OCI-M1 (cell line): ENCODE measurements around the gene ANGPT4.

Experiments used
- DNase-seq: peaks from one replicate; lab custom pipeline; 2025; lab: John Stamatoyannopoulos, UW

The ANGPT4 gene

GRCh38 chr20:916125-916799 is at the start of gene ANGPT4:
Gene ANGPT4 (minus strand): TSS chr20:916334. CDS start chr20:916214, 120 bp downstream.
- DNase-seq, result no peak

GRCh38 chr20:963795-964194 is 47.7 kb upstream of the ANGPT4 start:
- DNase-seq, result no peak

GRCh38 chr20:962683-963082 is 46.5 kb upstream of the ANGPT4 start:
- DNase-seq, result no peak

- no peak for DNase-seq
Observed at GRCh38 chr20:962223-962622, 46.1 kb upstream of the ANGPT4 start.

GRCh38 chr20:961768-962167 is 45.6 kb upstream of the ANGPT4 start:
- no peak for DNase-seq

GRCh38 chr20:959996-960615 is 44.0 kb upstream of the ANGPT4 start:
- no peak for DNase-seq

- no peak for DNase-seq
Observed at GRCh38 chr20:958936-959815, 43.0 kb upstream of the ANGPT4 start.

GRCh38 chr20:957544-957943 is 41.4 kb upstream of the ANGPT4 start:
- DNase-seq, result peak; percentile 22

GRCh38 chr20:956330-956951 is 40.3 kb upstream of the ANGPT4 start:
- peak; percentile 88 for DNase-seq

GRCh38 chr20:955656-956055 is 39.5 kb upstream of the ANGPT4 start:
- DNase-seq, result no peak

- DNase-seq, result no peak
Observed at GRCh38 chr20:955111-955510, 39.0 kb upstream of the ANGPT4 start.

GRCh38 chr20:953742-954141 is 37.6 kb upstream of the ANGPT4 start:
- DNase-seq, result peak; percentile 23

GRCh38 chr20:952196-952795 is 36.2 kb upstream of the ANGPT4 start:
- DNase-seq, result peak; percentile 28

- DNase-seq, result peak; percentile 28
Observed at GRCh38 chr20:951384-952169, 35.4 kb upstream of the ANGPT4 start.

GRCh38 chr20:949717-950116 is 33.6 kb upstream of the ANGPT4 start:
- no peak for DNase-seq

- DNase-seq, result no peak
Observed at GRCh38 chr20:946826-947225, 30.7 kb upstream of the ANGPT4 start.

- no peak for DNase-seq
Observed at GRCh38 chr20:945841-946240, 29.7 kb upstream of the ANGPT4 start.

- DNase-seq, result no peak
Observed at GRCh38 chr20:944774-945410, 28.8 kb upstream of the ANGPT4 start.

GRCh38 chr20:944148-944547 is 28.0 kb upstream of the ANGPT4 start:
- no peak for DNase-seq

- no peak for DNase-seq
Observed at GRCh38 chr20:942611-943010, 26.5 kb upstream of the ANGPT4 start.

GRCh38 chr20:940926-941325 is 24.8 kb upstream of the ANGPT4 start:
- DNase-seq, result no peak
